MM.1S (cell line): Measurements from ENCODE around the gene PZP.

ENCODE experiments used
- CTCF ChIP-seq: fragments of 300-600 bp; sonication (generic); IDR thresholded peaks from 2 replicates; pipeline ENCODE4 v1.5.1; 2016; ENCODE audit warnings: antibody characterized with exemption, low read length, mixed read lengths
- EZH2 ChIP-seq: fragments of 300-600 bp; sonication (generic); optimal IDR thresholded peaks from 2 replicates; pipeline ENCODE3; 2017; ENCODE audit warnings: low read depth, mild to moderate bottlenecking, antibody characterized with exemption, low read length, mixed read lengths
- EZH2phosphoT487 ChIP-seq: fragments of 300-600 bp; sonication (generic); IDR thresholded peaks from 2 replicates; pipeline ENCODE4 v1.6.1; 2018; ENCODE audit warnings: antibody characterized with exemption, low read length

GRCh38 chr12:9134981-9135628 lies 73.1 kb downstream of the PZP start:
- TF ChIP-seq CTCF (peak; percentile 60), EZH2 (no peak), EZH2phosphoT487 (no peak)
